Measurements from ENCODE around the gene PSMC5.
"Not testable (repeated sequence)": the region's sequence is repeated elsewhere in the genome, so short reads cannot be mapped to it uniquely, and the experiment has no call there.

The PSMC5 gene

DNA sequence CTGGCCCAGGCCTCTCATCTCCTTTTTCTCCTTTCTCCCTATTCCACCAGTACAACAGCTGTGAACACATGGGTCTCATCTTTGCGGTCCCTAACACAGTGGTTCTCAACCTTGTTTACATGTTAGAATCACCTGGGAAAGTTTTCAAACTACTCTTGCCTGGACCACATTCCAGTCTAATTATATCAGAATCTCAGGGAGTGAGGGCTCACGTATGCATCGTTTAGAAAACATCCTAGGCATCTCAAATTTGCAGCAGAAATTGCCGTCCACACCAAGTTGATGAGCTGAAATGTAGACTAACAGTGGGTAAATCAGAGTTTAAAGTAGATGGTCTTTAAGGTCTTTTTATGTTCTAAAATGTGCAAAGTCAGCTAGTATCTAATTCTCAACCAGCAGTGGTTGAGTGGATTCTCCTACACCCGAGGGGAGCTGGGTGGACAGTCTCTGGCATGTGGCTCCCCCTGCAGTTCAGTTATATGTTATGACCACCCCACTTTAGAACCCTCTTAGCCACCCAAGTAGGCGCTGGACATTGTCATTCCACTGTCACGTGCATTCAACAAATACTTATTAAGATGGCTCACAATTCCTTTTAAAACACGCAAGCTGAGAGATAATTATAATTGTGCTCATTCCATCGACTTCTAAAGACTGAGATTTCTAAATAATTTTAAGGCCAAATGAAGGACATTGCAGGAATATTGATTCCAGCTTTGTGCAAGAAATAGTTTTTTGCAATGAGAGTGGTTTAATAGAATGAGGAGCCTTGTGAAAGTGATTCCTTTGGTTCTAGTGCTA is 42.5 kb downstream of the PSMC5 start:
- TF ChIP-seq, protein P1, sequence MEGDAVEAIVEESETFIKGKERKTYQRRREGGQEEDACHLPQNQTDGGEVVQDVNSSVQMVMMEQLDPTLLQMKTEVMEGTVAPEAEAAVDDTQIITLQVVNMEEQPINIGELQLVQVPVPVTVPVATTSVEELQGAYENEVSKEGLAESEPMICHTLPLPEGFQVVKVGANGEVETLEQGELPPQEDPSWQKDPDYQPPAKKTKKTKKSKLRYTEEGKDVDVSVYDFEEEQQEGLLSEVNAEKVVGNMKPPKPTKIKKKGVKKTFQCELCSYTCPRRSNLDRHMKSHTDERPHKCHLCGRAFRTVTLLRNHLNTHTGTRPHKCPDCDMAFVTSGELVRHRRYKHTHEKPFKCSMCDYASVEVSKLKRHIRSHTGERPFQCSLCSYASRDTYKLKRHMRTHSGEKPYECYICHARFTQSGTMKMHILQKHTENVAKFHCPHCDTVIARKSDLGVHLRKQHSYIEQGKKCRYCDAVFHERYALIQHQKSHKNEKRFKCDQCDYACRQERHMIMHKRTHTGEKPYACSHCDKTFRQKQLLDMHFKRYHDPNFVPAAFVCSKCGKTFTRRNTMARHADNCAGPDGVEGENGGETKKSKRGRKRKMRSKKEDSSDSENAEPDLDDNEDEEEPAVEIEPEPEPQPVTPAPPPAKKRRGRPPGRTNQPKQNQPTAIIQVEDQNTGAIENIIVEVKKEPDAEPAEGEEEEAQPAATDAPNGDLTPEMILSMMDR (IDR thresholded peaks at IDR 0.05; ENCODE audit: insufficient read depth, low read depth, low read length, missing control alignments): peak; percentile 8
- not testable (repeated sequence) for H3K4me3 ChIP-seq (ENCODE audit: low read depth, low read length); DNase-seq (ENCODE audit: low read depth)

DNA sequence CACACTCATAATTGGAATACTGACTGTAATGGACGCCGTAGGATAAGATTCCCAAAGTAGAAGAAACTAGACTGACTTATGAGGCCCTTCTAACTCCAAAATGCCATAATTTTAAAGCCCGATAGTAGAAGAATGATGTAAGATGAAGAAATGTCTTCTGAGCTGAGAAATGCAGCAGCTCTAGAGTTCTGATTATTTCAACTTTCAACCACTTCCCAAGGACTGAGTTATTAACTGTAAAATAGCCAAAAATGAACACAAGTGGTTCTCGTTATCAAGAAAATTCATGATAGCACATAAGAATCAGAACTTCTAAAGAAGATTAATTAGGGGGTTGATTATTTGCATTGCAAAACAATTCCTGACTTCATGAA is 43.0 kb downstream of the PSMC5 start:
- H3K4me3 ChIP-seq (ENCODE audit: low read depth, low read length); DNase-seq (ENCODE audit: low read depth): not testable (repeated sequence)

DNA sequence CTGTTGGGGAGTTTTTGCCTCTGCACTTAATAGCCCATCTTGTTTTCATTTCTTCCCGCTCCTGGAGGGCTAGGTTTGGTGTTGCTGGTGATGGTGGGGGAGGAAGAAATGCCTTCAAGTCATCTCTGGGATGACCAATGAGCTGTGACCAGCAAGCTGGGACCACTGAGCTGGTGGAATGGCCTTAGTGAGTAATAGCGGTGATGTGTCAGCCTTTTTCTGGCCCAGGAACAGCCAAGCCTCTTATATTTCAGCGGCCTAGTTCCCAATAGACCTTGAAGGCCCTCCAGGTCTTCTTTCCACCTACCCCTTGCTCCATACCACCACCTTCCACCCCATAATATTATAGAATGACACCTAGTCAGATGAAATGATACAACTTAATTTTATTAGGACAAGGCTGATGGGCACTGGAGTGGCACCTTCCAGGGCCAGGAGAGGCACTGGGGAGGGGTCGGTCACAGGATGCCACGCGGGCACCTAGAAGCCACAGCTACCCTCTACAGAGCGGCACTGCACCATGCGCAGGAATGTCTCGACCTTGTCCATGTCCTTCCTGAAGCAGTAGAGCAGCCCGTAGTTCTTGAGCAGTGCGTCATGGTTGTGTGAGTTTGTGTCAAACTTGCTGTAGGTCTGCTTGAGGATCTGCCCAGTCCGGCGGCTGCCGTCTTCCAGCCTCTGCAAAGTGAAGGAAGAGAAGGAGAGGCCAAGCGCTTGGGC is 44.6 kb downstream of the PSMC5 start:
- DNase-seq (ENCODE audit: low read depth); H3K4me3 ChIP-seq (ENCODE audit: low read depth, low read length): not testable (repeated sequence)

DNA sequence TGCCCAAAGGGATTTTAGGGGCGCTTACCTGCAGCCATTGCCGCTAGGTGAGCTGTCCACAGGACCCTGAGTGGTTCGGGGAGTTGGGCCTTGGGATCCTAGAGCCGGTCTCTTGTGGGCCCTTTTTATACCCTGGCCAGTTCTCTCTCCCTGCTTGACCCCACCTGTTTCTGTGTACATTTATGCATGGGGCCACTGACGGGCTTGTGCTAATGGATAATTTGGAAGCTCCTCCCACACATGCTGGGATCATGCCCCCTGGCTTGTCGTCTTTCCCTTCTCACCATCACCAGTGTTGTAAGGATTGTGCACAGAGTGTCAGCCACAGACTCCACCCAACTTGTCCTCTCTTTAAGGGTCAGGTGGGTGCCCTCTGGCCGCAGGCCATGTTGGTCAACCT is 46.3 kb downstream of the PSMC5 start, which contains the start of gene CSH2:
CSH2 (minus strand) TSS at position 101 of the 400 bp plus-strand sequence; CDS start at position 38, 63 bp downstream.
- H3K4me3 ChIP-seq (ENCODE audit: low read depth, low read length); DNase-seq (ENCODE audit: low read depth): not testable (repeated sequence)

DNA sequence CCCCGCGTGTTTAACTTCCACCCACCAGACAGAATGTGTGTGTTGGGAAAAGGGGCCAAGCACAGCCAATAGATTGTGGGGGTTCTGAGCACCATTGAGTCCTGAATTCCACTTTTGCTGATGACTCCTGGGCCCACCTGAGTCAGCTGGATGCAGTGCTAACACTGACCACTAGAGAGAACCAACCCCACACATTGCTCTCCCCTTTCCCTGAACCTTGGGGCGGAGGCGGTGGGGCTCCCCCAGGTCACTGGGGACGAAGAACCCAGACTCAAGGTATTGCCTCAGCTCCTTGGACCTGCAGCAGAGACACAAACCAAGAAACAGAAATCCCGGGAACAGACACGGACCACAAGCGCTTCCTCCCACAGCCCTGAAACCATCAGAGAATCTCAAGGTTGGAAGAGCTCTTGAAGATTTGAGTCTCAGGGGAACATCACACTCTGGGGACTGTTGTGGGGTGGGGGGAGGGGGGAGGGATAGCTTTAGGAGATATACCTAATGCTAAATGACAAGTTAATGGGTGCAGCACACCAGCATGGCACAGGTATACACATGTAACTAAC is 46.9 kb downstream of the PSMC5 start:
- not testable (repeated sequence) for H3K4me3 ChIP-seq (ENCODE audit: low read depth, low read length); DNase-seq (ENCODE audit: low read depth)

DNA sequence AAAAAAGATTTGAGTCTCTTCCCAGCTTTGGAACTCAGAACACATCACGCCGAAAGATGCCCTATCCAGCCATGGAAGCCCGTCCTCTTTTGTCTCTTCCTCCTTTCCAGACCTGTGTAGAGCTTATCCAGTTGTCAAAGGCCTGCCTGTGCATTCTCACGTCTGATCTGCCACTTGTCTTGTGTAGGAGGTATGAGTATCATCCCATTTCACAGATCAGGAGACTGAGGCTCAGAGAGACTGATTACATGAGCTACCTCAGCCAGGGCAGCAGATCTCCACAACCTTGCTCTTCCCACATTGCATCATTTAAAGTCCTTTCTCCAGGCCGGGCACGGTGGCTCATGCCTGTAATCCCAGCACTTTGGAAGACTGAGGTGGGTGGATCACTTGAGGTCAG is 47.5 kb downstream of the PSMC5 start:
- H3K4me3 ChIP-seq (ENCODE audit: low read depth, low read length); DNase-seq (ENCODE audit: low read depth): not testable (repeated sequence)

DNA sequence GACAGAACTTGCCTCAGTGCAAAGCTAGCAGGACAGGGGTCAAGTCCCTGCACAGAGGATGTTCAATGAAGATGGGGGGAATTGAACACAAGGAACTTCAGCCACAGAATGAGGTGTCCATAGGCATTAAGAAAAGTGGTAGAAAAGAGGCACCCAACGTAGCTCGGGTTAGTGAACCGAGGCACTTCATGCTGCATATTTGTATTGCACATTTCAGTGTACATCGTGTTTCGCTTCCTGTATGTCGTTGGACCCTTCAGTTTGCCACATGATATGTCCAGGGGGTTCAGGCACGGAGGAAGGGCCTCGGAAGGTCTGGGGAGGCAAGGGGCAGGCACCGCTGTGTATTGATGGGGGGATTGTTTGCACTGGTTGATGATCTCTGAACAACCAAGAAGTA is 51.2 kb downstream of the PSMC5 start:
- H3K4me3 ChIP-seq (ENCODE audit: low read depth, low read length); DNase-seq (ENCODE audit: low read depth): not testable (repeated sequence)

DNA sequence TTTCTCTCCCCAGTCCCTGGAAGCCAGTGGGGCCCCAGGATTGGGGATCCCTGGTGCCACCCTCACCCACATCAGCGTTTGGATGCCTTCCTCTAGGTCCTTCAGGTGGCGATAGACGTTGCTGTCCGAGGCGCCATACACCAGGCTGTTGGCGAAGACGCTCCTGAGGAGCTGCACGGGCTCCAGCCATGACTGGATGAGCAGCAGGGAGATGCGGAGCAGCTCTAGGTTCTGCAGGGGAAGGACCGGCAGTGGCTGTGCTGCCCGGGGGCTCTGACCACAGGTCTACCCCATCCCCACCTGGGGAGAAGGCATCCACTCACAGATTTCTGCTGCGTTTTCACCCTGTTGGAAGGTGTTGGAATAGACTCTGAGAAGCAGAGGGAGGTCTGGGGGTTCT is 53.5 kb downstream of the PSMC5 start:
- no peak for DNase-seq (ENCODE audit: low read depth)
- TF ChIP-seq, protein P1 (IDR thresholded peaks at IDR 0.05; ENCODE audit: insufficient read depth, low read depth, low read length, missing control alignments): no peak
- H3K4me3 ChIP-seq (ENCODE audit: low read depth, low read length): no peak overlapping the region

DNA sequence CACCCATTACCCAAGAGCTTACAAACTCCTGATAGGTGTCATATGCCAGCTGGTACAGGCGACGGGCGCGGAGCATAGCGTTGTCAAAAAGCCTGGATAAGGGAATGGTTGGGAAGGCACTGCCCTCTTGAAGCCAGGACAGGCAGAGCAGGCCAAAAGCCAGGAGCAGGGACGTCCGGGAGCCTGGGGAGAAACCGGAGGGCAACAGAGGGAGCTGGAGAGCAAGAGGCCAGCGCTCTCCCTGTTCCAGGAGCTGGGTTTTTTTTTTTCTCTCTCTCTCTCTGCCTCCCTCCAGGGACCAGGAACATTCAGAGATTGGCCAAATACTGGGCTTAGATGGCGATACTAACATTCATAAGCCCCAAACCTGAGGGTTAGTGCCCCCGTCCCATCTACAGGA is 54.1 kb downstream of the PSMC5 start:
- H3K4me3 ChIP-seq (ENCODE audit: low read depth, low read length); DNase-seq (ENCODE audit: low read depth): not testable (repeated sequence)
